HTR-8/SVneo (cell line): ENCODE results near the gene CYB561A3.

Experiments
- DNase-seq: peaks from one replicate; pipeline ENCODE4 v3.0.0; 2011; ENCODE audit warnings: low spot score, mixed read lengths; ENCODE audit not compliant: insufficient read length
- FAIRE-seq: peaks from 2 replicates; lab custom pipeline; 2011; peaks lifted over from hg19 to GRCh38; lab: Jason Lieb, UNC

CYB561A3 gene

DNA sequence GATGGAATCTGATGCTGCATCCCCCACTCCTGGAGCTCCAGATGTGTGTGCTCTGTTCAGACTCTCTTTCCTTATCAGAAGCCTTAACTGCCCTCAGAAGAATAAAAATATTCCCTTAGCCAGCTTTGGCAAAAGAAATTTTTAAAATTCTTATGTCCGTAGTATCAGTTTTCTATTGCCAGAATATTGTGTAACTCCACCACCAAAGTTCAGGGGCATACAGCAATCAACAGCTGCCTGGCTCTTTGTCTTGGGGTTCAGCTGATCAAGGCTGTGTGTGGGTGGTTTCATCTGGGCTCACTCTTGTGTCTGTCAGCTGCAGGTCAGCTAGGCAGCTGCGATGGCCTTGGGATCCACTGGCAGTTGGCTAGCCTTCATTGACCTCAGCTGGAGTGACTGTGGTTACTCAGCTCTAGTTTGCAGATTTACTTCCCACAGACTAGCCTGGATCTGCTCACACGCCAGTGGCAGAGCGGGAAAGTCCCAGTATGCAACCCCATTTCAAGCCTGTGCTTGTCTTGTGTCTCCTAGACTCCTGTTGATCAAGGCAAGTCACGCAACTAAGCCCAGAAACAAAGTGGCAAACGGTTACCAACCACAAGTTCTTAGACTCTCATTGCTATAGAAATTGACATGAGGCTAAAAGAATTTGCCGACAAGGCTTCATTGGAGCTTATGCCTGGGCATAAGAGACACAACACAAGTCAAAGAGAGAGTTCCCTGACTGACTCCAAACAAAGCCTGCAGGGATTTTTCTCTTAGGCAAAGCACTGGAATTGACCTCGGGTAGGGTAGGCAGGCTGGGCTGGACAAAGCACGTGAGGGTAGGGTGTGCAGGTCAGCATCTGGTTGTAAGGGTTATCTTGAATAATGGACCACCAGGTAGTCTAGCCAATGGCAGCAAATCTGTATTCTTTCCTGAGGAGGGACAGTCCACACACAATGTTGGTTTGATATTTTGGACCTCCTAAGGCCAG, 8.0 kb upstream of the CYB561A3 start:
- DNase-seq (no peak), FAIRE-seq (no peak)

DNA sequence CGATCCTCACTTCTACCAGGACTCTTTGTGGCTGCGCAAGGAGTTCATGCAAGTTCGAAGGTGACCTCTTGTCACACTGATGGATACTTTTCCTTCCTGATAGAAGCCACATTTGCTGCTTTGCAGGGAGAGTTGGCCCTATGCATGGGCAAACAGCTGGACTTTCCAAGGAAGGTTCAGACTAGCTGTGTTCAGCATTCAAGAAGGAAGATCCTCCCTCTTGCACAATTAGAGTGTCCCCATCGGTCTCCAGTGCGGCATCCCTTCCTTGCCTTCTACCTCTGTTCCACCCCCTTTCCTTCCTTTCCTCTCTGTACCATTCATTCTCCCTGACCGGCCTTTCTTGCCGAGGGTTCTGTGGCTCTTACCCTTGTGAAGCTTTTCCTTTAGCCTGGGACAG, 7.0 kb upstream of the CYB561A3 start:
- FAIRE-seq (no peak), DNase-seq (no peak)

DNA sequence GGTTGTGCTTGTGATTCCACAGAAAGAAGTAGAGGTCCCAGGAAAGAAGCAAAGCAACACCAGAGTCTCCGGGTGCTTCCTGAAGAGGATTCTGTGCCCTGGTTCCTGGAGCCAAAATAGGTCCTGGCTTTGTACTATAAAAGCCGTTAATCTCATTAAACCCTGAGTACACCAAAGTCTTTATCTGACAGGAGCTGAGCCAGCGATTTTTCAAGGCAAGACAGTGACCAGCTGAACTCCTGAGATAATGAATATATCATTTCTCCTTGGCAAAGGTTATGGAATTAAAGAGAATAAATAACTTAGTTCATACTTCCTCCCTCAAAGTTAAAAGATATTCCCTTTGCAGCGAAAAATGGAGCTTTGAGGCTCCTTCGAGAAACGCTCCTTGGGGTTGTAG, 5.7 kb upstream of the CYB561A3 start:
- FAIRE-seq, result no peak
- DNase-seq, result no peak

DNA sequence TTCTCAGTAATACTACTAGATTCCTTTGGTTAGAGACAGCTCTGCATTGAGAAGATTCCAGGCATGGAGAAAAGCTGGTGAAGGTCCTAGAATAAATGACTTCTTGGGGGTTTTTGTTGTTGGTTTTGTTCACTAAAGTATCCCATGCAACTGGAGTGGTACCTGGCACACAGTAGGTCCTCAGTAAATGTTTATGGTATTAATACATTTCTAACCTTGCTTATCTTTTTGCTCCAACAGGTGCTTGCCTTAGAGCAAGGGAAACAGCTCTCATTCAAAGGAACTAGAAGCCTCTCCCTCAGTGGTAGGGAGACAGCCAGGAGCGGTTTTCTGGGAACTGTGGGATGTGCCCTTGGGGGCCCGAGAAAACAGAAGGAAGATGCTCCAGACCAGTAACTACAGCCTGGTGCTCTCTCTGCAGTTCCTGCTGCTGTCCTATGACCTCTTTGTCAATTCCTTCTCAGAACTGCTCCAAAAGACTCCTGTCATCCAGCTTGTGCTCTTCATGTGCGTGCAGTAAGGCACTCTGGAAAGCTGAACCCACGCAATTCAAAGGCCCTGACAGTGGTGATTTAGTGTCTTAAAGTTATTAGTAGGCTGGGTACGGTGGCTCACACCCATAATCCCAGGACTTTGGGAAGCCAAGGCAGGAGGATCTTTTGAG, 2.5 kb upstream of the CYB561A3 start:
- FAIRE-seq (no peak), DNase-seq (no peak)

DNA sequence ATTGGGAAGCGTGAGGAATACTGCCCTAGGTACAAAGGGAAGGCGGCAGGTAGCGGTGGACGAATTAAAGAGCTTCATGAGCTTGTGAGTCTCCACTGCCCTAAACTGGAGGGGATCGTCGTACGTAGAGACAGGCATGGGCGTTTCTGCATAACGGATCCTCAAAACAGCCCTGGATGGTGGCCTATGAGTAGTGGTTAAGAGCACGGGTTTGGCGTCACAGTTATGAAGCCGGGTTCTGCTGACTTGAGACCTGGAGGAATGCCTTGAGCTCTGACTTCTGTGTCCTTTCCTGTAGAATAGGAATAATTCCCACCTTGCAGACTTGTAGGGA, 827 bp upstream of the CYB561A3 start:
- peak; percentile 26 for DNase-seq
- FAIRE-seq, result no peak

DNA sequence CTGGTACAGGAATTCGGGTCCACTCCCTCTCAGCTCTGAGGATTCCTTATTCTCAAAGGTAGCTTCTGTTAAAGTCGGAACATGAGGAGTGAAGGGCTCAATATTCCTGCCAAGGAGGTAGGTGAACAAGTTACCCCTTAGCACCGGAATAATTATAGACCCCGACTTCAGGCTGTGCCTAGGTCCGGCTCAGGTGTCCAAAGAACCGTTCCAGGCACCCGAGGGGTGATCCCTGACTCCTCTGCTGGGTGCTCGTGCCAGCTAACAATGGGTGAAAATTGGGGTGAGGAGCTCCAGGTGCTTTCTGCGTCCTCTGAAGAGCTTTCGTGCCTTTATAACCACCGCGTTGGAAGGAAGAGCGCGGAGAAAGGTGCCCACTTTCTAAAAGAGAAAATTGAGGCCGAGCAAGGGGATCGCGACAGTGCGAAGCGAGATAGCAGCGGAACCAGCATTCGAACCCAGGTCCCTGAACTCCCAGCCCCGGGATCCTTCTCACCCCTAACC, 393 bp downstream of the CYB561A3 start:
- DNase-seq (no peak), FAIRE-seq (no peak)

DNA sequence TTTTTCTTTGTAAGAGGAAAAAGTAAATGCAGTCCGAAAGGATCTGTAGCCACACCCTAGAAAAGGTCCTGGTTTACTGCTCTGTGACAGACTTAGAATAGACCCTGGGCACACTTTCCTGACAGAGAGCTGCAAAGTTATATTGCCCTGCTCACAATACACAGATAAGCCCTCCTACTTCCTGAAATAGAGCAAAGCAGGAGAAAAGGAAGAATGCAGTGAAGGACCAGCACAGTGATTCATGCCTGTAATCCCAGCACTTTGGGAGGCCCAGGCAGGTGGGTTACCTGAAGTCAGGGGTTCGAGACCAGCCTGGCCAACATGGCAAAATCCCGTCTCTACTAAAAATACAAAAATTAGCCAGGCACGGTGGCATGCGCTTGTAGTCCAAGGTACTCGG, 2.2 kb downstream of the CYB561A3 start:
- DNase-seq (no peak), FAIRE-seq (no peak)

DNA sequence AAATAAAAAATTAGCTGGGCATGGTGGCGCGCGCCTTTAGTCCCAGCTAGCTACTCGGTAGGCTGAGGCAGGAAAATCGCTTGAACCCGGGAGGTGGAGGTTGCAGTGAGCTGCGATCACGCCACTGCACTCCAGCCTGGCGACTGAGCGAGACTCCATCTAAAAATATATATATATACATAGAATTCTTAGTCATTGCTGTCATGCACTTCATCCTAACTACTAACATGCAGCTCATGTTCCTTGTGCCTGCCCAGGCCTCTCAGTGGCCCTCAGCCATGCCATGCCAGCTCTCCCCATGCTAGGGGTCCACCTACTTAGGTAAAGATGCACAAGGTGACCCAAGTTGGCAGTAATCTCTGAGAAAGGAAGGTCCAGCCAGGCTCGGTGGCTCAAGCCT, 3.1 kb downstream of the CYB561A3 start:
- FAIRE-seq (no peak), DNase-seq (no peak)

DNA sequence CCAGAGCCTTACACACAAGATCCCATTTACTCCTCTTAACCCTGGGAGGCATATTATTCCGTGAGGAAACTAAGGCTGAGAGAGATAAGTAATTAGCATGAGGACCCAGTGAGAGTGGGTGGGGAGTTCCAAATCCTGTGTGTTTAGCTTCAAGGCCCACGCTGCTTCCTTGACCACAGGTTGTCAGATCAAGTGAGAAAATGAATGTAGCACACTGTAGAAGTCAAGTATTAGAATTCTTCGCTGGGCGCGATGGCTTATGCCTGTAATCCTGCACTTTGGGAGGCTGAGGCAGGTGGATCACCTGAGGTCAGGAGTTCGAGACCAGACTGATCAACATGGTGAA, 3.8 kb downstream of the CYB561A3 start:
- FAIRE-seq (no peak), DNase-seq (no peak)

DNA sequence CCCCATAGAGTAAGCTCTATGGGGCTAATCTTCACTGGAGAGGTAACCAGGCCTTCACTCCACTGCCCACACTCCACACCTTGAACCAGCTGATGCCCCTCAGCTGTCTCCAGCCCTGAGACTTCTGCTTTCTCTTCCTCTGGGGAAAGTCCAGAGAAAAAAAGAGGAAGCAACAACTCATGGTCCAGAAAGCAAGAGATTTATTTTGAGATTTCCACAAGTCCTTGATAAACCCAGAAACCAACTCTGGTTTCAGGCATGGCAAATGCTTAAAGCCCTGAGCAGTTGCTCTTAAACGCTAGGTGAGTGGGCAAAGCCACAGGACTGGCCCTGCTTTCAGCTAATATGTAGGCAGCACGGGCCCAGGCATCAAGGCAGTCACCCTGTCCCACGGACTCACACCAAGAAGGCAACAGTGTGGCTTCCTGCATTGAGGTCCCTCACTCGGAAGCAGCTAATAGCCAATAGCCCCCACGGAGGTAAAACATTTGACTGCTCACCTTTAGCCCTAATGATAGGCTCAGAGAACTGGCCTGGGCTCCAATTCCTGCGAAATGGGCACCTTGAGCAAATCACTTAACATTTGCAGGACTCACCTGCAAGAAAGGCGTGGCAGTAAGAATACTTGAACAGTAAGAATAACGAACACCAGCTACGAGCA, 4.3 kb downstream of the CYB561A3 start:
- FAIRE-seq (no peak), DNase-seq (no peak)

DNA sequence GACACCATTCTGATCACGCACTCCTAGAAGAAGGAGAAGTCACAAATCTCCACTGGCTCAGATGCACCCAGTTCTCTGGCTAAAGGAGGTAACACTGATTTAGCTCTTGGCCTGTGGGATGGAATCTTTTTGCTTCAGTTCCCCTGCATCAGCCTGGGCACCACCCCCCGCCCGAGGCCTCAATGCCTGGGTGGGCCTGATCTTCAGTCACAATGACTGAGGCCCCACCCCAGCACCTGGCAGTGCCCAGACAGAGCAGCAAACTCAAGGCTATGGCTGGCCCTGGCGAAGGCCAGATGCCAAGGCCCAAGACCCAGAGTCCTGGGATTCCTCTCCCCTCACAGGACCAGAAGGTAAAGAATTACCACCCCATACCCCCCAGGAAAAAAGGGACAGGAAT, 5.0 kb downstream of the CYB561A3 start:
- no peak for DNase-seq
- no peak for FAIRE-seq

DNA sequence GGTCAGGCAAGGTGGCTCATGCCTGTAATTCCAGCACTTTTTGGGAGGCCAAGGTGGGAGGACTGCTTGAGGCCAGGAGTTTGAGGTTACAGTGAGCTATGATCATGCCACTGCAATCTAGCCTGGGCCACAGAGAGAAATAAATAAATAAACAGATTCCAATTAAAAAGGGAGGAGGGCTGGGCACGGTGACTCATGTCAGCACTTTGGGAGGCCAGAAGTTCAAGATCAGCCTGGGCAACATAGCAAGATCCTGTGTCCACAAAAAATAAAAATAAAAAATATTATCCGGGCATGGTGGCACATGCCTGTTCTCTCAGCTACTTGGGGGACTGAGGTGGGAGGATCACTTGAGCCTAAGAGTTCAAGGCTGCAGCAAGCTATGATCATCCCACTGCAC, 7.5 kb downstream of the CYB561A3 start:
- DNase-seq (no peak), FAIRE-seq (no peak)

DNA sequence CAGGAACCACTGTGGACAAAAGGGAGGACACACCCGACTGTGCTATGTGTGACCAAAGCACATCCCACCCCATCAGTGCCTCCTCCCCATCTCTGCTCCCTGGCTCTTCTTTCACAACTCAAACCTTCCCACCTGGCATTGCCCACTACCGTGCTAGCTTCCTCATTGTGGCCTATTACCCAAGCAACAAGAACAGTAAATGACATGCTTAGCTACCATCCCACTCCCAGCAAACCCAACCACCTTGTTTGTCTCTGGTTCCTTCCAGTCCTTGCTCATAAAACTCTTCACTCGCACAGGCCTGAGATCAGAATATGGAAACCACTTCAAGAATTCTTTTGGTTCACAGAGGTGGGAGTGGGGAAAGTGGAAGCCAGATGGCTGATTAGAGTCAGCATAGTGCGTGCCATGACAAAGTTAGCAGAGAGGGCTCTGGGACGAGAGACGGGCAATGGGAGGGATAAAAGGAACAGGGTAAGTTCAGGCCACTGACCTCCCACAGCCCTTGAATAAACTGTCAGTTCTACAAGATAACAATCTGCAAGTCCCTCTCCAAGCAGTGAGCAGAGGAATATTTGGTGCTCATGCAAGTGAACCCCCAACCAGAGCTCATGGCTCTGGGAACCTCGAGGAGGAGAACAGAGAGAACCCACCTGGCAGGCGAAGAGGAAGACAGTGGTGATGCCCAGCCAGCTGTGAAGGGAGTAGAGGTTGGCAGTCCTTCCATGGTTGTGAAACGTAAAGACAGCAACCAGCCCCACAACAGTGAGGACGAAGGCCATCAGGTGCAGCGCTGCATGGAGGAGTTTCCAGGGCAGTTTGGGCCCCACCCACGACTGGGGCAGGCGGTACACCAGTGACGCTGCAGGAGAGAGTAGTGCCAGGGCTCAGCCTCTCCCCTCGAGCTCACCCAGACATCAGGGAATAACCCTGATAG, 8.3 kb downstream of the CYB561A3 start:
- FAIRE-seq (no peak), DNase-seq (no peak)

DNA sequence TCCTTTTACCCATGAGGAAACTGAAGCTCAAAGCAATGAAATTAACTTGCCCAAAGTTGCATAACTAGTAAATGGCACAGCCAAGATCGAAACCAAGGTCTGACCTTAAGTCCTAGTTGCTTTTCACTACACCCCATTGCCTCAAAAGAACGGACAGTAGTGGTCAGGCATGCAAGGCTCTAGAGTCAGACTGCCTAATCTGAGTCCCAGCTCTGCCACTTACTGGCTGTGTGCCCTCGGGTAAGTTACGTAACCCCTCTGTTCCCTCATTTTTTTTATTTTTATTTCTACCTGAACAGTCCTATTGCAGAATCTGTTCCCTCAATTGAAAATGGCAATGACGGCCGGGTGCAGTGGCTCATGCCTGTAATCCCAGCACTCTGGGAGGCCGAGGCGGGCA, 9.6 kb downstream of the CYB561A3 start:
- FAIRE-seq, result no peak
- DNase-seq, result no peak

DNA sequence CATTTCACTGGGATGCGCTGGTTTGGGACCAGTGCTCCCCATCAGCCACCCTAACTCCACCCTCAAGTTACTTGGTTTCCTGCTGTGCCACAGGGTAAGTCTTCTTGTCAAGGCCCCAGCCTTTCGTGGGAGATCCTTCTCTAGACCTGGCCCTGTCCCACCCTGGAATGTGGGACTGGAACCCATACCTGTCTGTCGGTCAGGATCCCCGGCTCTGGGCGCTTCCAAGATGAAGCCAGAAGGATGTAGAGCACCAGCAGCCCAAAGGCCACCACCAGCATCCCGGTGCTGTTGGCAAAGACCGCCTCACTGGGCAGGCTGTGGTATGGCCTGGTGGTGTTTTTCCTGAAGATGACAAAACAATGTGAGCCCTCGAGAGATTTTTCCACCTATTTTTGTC, 10.9 kb downstream of the CYB561A3 start:
- no peak for DNase-seq
- no peak for FAIRE-seq

DNA sequence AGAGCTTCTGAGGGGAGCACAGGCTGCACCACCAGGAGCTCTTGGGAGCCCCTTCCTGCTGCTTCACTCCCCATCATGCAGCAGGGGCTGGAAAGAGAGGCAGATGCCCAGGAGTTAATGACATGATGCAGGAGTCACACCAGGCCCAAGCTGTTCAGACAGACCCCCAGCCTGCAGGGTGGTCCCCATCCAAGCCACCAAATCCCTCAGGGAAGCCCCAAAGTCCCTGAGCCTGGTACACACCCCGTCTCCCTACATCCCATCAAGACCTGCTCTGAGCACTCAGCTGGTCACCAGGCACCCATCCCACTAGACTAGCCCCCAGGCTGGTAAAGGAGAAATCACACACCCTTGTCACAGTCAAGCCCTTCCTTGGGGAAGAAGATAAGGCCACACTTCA, 11.3 kb downstream of the CYB561A3 start:
- FAIRE-seq (no peak), DNase-seq (no peak)

DNA sequence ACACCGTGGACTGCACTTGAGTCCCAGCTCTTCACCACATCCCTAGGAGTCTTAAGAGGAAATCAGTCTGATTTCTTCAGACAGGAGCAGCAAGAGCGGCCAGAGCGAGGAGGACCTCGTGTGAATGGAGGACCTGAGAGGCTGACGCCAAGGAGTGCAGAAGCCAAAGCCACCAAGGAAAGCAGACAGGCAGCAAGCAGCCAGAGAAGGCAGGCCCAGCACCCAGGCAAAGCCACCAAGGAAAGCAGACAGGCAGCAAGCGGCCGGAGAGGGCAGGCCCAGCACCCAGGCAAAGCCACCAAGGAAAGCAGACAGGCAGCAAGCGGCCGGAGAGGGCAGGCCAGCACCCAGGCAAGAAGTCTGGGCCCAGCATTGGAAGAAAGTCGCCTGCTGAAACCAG, 11.8 kb downstream of the CYB561A3 start:
- DNase-seq (no peak), FAIRE-seq (no peak)

DNA sequence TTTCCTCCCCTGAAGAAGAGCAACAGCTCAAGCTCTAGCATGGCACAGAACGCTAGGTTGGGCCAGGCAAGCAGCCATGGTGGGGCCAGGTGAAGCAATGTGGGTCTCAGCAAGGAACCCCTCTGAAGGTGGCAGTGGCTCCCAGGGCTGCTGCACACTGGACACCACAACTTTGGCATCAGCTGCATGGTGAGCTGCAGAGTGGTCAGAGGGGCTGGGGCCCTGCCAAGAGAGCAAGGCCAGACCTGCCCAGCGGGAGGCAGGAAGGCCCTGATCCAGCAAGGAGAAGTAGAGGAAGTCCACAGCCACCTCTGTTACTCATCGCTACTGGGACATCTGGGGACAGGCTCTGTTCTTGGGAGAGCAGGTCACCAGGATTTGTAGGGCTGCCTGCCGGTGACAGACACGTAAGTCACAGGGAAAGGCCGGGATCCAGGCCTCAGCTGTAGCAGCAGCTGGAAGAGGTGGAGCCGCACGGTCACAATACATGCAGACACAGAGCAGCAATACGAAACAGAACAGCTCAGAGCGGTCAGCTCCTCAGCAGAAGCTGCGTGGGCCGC, 12.4 kb downstream of the CYB561A3 start:
- DNase-seq (no peak), FAIRE-seq (no peak)

DNA sequence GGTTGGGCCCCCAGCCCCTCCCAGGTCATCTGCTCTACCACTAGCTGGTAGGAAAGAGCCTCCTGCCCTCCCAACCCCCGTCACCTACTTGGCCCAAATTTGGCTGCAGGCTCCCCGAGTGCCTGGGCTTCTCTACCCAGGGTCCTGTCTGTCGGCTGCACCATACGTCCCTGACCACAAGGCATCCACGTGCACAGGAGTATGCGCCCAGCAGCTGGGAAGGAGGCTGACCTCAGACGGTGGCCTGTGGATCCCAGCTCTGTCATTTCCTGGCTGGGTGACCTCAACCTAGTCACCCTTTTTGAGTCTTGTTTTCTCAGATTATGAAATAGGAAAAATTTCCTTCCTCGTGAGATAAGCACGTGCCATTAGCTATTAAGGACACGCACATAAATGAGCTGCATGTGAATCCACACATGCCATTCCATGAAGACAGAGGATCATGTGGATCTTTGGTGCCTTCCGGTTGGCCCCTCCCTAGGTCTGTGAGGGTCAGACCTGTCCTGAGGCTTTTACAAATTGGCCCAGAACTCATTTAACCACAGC, 13.7 kb downstream of the CYB561A3 start:
- no peak for DNase-seq
- no peak for FAIRE-seq
